Measurements from ENCODE around the gene TBC1D4. TPM values are rescaled to one million over a fixed set of nuclear protein-coding genes. Genes with fewer than 3 reads are reported as not detected.

TBC1D4 gene
- total and polyA plus RNA-seq, 2 experiments from 2014 or later, result 18.7 to 38.2 TPM

GRCh38 chr13:75312884-75313520 is 169.0 kb downstream of the TBC1D4 start:
- no peak overlapping the region for H2AFZ ChIP-seq
- no peak overlapping the region for H3K4me2 ChIP-seq
- Mint-ChIP-seq H3K9me3 (no peaks in the 10 kb centered on the region), H3K36me3 (ENCODE audit: low read depth) (no peaks in the 10 kb centered on the region), H3K4me3 (no peak overlapping the region), H3K27me3 (ENCODE audit: insufficient read depth, low read depth, poor library complexity) (no peaks in the 10 kb centered on the region), H3K27ac (no peak overlapping the region), H3K4me1 (peaks cover 9% of the 10 kb centered on the region)
- H3K4me3 ChIP-seq, result no peak overlapping the region
- H3K79me2 ChIP-seq (replicated peaks; ENCODE audit: insufficient read depth), result no peaks in the 10 kb centered on the region
- DNase-seq (ENCODE audit: low spot score), result no peak
- H3K4me1 ChIP-seq (ENCODE audit: insufficient read depth), result no peaks in the 10 kb centered on the region
- no peaks in the 10 kb centered on the region for H3K36me3 ChIP-seq (ENCODE audit: insufficient read depth)
- H3K27ac ChIP-seq (ENCODE audit: low read depth), result no peak overlapping the region
- no peaks in the 10 kb centered on the region for H3K9me2 ChIP-seq (ENCODE audit: insufficient read depth)
- no peaks in the 10 kb centered on the region for H3F3A ChIP-seq (replicated peaks; ENCODE audit: low read depth)
- H3K27me3 ChIP-seq (ENCODE audit: insufficient read depth), result no peaks in the 10 kb centered on the region
- TF ChIP-seq ZNF331 (CRISPR knock-in tag; IDR thresholded peaks at IDR 0.05; ENCODE audit: low read depth), result no peak
- no peak for TF ChIP-seq POLR2AphosphoS5 (IDR thresholded peaks at IDR 0.05; ENCODE audit: low read depth)
- no peak for TF ChIP-seq NANOG (IDR thresholded peaks at IDR 0.05; ENCODE audit: borderline replicate concordance)
- no peak for TF ChIP-seq EZH2phosphoT487 (IDR thresholded peaks at IDR 0.05; ENCODE audit: unreplicated experiment)
- no peak for TF ChIP-seq STAT1 (IDR thresholded peaks at IDR 0.05; ENCODE audit: unreplicated experiment)
- no peak for TF ChIP-seq EZH2 (IDR thresholded peaks at IDR 0.05; ENCODE audit: low read depth, unreplicated experiment)
- TF ChIP-seq JUNB (IDR thresholded peaks at IDR 0.05; ENCODE audit: unreplicated experiment), result no peak
- no peak for TF ChIP-seq CTCF (conservative IDR thresholded peaks at IDR 0.05; ENCODE audit: low read depth in 2 of 2)
- no peak for TF ChIP-seq CREB1 (CRISPR knock-in tag; IDR thresholded peaks at IDR 0.05; ENCODE audit: low read depth)
- TF ChIP-seq, protein P1, sequence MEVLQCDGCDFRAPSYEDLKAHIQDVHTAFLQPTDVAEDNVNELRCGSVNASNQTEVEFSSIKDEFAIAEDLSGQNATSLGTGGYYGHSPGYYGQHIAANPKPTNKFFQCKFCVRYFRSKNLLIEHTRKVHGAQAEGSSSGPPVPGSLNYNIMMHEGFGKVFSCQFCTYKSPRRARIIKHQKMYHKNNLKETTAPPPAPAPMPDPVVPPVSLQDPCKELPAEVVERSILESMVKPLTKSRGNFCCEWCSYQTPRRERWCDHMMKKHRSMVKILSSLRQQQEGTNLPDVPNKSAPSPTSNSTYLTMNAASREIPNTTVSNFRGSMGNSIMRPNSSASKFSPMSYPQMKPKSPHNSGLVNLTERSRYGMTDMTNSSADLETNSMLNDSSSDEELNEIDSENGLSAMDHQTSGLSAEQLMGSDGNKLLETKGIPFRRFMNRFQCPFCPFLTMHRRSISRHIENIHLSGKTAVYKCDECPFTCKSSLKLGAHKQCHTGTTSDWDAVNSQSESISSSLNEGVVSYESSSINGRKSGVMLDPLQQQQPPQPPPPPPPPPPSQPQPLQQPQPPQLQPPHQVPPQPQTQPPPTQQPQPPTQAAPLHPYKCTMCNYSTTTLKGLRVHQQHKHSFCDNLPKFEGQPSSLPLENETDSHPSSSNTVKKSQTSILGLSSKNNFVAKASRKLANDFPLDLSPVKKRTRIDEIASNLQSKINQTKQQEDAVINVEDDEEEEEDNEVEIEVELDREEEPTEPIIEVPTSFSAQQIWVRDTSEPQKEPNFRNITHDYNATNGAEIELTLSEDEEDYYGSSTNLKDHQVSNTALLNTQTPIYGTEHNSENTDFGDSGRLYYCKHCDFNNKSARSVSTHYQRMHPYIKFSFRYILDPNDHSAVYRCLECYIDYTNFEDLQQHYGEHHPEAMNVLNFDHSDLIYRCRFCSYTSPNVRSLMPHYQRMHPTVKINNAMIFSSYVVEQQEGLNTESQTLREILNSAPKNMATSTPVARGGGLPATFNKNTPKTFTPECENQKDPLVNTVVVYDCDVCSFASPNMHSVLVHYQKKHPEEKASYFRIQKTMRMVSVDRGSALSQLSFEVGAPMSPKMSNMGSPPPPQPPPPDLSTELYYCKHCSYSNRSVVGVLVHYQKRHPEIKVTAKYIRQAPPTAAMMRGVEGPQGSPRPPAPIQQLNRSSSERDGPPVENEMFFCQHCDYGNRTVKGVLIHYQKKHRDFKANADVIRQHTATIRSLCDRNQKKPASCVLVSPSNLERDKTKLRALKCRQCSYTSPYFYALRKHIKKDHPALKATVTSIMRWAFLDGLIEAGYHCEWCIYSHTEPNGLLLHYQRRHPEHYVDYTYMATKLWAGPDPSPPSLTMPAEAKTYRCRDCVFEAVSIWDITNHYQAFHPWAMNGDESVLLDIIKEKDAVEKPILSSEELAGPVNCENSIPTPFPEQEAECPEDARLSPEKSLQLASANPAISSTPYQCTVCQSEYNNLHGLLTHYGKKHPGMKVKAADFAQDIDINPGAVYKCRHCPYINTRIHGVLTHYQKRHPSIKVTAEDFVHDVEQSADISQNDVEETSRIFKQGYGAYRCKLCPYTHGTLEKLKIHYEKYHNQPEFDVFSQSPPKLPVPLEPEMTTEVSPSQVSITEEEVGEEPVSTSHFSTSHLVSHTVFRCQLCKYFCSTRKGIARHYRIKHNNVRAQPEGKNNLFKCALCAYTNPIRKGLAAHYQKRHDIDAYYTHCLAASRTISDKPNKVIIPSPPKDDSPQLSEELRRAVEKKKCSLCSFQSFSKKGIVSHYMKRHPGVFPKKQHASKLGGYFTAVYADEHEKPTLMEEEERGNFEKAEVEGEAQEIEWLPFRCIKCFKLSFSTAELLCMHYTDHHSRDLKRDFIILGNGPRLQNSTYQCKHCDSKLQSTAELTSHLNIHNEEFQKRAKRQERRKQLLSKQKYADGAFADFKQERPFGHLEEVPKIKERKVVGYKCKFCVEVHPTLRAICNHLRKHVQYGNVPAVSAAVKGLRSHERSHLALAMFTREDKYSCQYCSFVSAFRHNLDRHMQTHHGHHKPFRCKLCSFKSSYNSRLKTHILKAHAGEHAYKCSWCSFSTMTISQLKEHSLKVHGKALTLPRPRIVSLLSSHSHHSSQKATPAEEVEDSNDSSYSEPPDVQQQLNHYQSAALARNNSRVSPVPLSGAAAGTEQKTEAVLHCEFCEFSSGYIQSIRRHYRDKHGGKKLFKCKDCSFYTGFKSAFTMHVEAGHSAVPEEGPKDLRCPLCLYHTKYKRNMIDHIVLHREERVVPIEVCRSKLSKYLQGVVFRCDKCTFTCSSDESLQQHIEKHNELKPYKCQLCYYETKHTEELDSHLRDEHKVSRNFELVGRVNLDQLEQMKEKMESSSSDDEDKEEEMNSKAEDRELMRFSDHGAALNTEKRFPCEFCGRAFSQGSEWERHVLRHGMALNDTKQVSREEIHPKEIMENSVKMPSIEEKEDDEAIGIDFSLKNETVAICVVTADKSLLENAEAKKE (CRISPR knock-in tag; IDR thresholded peaks at IDR 0.05), result no peak
- no peak for TF ChIP-seq REST (IDR thresholded peaks at IDR 0.05; ENCODE audit: unreplicated experiment)
- TF ChIP-seq ZNF114 (CRISPR knock-in tag; IDR thresholded peaks at IDR 0.05), result no peak
- TF ChIP-seq ETS1 (IDR thresholded peaks at IDR 0.05), result no peak
- no peak for ATAC-seq
- H4K20me1 ChIP-seq (replicated peaks; ENCODE audit: insufficient read depth), result no peaks in the 10 kb centered on the region; the same call in 1 of the 2 replicates
